A673 (cell line): Measurements from ENCODE around the gene EIF1. TPM values are rescaled to one million over a fixed set of nuclear protein-coding genes. Genes with fewer than 3 reads are reported as not detected.

Source experiments
- BruUV-seq: library from RNA; stranded (reverse); fragments of 400-500 nt; replicated peaks from 2 replicates; lab custom pipeline; 2021; lab: Mats Ljungman, UMichigan
- CTCF ChIA-PET: fragments of 300-600 bp; sonication (Branson Sonifier 250); formaldehyde crosslinking; loops from one replicate; lab custom pipeline; 2022; ENCODE audit warnings: antibody characterized with exemption; lab: Charles Lee
- POLR2A ChIA-PET: fragments of 300-600 bp; sonication (Branson Sonifier 250); formaldehyde crosslinking; loops from one replicate; lab custom pipeline; 2022; ENCODE audit warnings: antibody characterized with exemption; ENCODE audit not compliant: low non-redundant PET; lab: Charles Lee
- DNase-seq: peaks from one replicate; pipeline ENCODE4 v3.0.0-alpha.2; 2015; ENCODE audit warnings: low spot score
- H3K27ac ChIP-seq: fragments of 200-600 bp; sonication (generic); 2 replicates; pipeline ENCODE4 v1.5.1; 2016; ENCODE audit warnings: mixed run types, low read depth, mild to moderate bottlenecking, mixed read lengths, antibody characterized with exemption, low read length; ENCODE audit not compliant: poor library complexity, severe bottlenecking
- H3K27me3 ChIP-seq: fragments of 200-600 bp; sonication (generic); replicated peaks from 2 replicates; pipeline ENCODE4 v1.6.1; 2017; ENCODE audit warnings: mixed run types, low read depth, mild to moderate bottlenecking, mixed read lengths, antibody characterized with exemption, low read length; ENCODE audit not compliant: insufficient read depth, poor library complexity
- H3K36me3 ChIP-seq: fragments of 200-600 bp; sonication (generic); 2 replicates; pipeline ENCODE4 v1.6.1; 2016; ENCODE audit warnings: mixed run types, mild to moderate bottlenecking, mixed read lengths, antibody characterized with exemption, low read length; ENCODE audit not compliant: insufficient read depth, poor library complexity, severe bottlenecking
- H3K4me1 ChIP-seq: fragments of 200-600 bp; sonication (generic); 2 replicates; pipeline ENCODE4 v1.6.1; 2017; ENCODE audit warnings: mixed run types, mild to moderate bottlenecking, mixed read lengths, antibody characterized with exemption, low read length; ENCODE audit not compliant: insufficient read depth, poor library complexity, severe bottlenecking
- H3K4me3 ChIP-seq: fragments of 200-600 bp; sonication (generic); 2 replicates; pipeline ENCODE4 v1.5.1; 2016; ENCODE audit warnings: low read depth, mixed run types, mild to moderate bottlenecking, mixed read lengths, low read length; ENCODE audit not compliant: poor library complexity, severe bottlenecking
- H3K9me3 ChIP-seq: fragments of 200-600 bp; sonication (generic); 2 replicates; pipeline ENCODE4 v1.6.1; 2016; ENCODE audit warnings: mixed run types, low read depth, mild to moderate bottlenecking, mixed read lengths, antibody characterized with exemption, low read length; ENCODE audit not compliant: poor library complexity, severe bottlenecking
- EZH2 ChIP-seq: fragments of 200-600 bp; sonication (generic); IDR thresholded peaks from 2 replicates; pipeline ENCODE4 v1.6.1; 2017; ENCODE audit warnings: borderline replicate concordance, low read depth, mild to moderate bottlenecking, mixed read lengths, antibody characterized with exemption, low read length; ENCODE audit not compliant: poor library complexity, severe bottlenecking
- intact Hi-C: fragments of 100-400 bp; cut with micrococcal nuclease; formaldehyde crosslinking; loops from one replicate; pipeline ENCODE4 v1.10.0; 2022; ENCODE audit not compliant: unreplicated experiment
- total RNA-seq: library from RNA; stranded (reverse); gene quantifications from 2 replicates; pipeline ENCODE4 v1.2.3, GENCODE V29; 2021
- TF ChIP-seq, protein P1 (sequence below): fragments of 300-800, 200-600 bp; sonication (generic); conservative IDR thresholded peaks from 2 replicates; pipeline ENCODE4 v1.5.1; 2017; ENCODE audit warnings: low read depth, mild to moderate bottlenecking, antibody characterized with exemption, low read length, moderate library complexity, mixed read lengths

The EIF1 gene
- total RNA-seq, 1 experiment from 2014 or later, result 524 TPM

DNA sequence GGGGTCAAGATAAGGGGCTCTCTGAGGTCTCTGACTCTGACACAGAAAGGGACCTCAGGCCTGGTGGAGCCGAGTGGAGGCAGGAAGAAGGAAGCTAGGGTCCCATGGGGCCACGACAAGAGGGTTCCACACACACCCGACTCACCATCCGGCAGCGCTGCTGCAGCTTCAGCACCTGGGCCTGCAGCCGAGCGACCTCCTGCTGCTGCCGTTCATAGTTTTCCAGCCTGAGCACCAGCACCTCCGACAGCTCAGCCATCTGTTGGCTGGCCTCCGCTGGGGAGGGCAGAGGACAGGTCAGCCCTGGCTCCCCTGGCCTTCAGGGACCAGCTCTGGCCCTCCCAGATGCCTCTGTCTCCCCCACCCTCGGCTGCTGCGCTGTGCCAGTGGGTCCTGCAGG lies 39.4 kb downstream of the EIF1 start:
- BruUV-seq, result no TSS peak
- Histone ChIP-seq H3K4me3 (no peak overlapping the region), H3K36me3 (no peaks in the 10 kb centered on the region), H3K27ac (no peak overlapping the region), H3K9me3 (no peaks in the 10 kb centered on the region), H3K27me3 (no peaks in the 10 kb centered on the region), H3K4me1 (no peaks in the 10 kb centered on the region)
- intact Hi-C loops, result no loop called here
- CTCF ChIA-PET, result no interaction called here
- POLR2A ChIA-PET, result no interaction called here
- TF ChIP-seq, protein P1, sequence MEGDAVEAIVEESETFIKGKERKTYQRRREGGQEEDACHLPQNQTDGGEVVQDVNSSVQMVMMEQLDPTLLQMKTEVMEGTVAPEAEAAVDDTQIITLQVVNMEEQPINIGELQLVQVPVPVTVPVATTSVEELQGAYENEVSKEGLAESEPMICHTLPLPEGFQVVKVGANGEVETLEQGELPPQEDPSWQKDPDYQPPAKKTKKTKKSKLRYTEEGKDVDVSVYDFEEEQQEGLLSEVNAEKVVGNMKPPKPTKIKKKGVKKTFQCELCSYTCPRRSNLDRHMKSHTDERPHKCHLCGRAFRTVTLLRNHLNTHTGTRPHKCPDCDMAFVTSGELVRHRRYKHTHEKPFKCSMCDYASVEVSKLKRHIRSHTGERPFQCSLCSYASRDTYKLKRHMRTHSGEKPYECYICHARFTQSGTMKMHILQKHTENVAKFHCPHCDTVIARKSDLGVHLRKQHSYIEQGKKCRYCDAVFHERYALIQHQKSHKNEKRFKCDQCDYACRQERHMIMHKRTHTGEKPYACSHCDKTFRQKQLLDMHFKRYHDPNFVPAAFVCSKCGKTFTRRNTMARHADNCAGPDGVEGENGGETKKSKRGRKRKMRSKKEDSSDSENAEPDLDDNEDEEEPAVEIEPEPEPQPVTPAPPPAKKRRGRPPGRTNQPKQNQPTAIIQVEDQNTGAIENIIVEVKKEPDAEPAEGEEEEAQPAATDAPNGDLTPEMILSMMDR, result no peak
- TF ChIP-seq EZH2, result no peak
- no peak for DNase-seq

GRCh38 chr17:41730479-41730878 lies 41.8 kb downstream of the EIF1 start:
- ChIA-PET POLR2A (no interaction called here), CTCF (no interaction called here)
- Histone ChIP-seq H3K27ac (no peak overlapping the region), H3K27me3 (peaks cover 18% of the 10 kb centered on the region), H3K4me1 (no peaks in the 10 kb centered on the region), H3K9me3 (no peaks in the 10 kb centered on the region), H3K4me3 (no peak overlapping the region), H3K36me3 (no peaks in the 10 kb centered on the region)
- TF ChIP-seq, protein P1, result no peak
- no peak for TF ChIP-seq EZH2
- DNase-seq, result no peak
- intact Hi-C loops, result loop anchor here (10.0 kb wide), 1 partner anchor 154 kb away; no protein-coding TSS in a partner anchor
- BruUV-seq, result no TSS peak

- ChIA-PET POLR2A (no interaction called here), CTCF (no interaction called here)
- no peaks in the 10 kb centered on the region for H3K4me1 ChIP-seq
- BruUV-seq, result no TSS peak
- H3K27me3 ChIP-seq, result peaks cover 26% of the 10 kb centered on the region
- no peak overlapping the region for H3K27ac ChIP-seq
- H3K4me3 ChIP-seq, result no peak overlapping the region
- no peak for TF ChIP-seq EZH2
- TF ChIP-seq, protein P1, result no peak
- H3K36me3 ChIP-seq, result no peaks in the 10 kb centered on the region
- H3K9me3 ChIP-seq, result no peaks in the 10 kb centered on the region
- no peak for DNase-seq
- intact Hi-C loops, result loop anchor here (10.0 kb wide), 1 partner anchor 153 kb away; no protein-coding TSS in a partner anchor
These were observed 43.2 kb downstream of the EIF1 start for GRCh38 chr17:41731836-41732235.
